Neural cell (in vitro differentiated cells): ENCODE data around the gene BAHD1. TPM values are rescaled to one million over a fixed set of nuclear protein-coding genes. Genes with fewer than 3 reads are reported as not detected.
A peak's percentile ranks its signal among the peaks of the same experiment; 100 is the strongest.

Experiments used
- H2AFZ ChIP-seq: fragments of 200-600, 300-800 bp; sonication (generic), shearing (Covaris generic); 2 replicates; pipeline ENCODE4 v1.6.0; 2014; ENCODE audit warnings: low read depth, mild to moderate bottlenecking, antibody characterized with exemption, low read length, moderate library complexity
- H3F3A ChIP-seq: fragments of 200-600 bp; shearing (Covaris generic); 2 replicates; pipeline ENCODE4 v1.6.1; 2016; ENCODE audit warnings: mild to moderate bottlenecking, moderate library complexity, mixed read lengths, antibody characterized with exemption, low read length; ENCODE audit not compliant: insufficient read depth, poor library complexity, severe bottlenecking
- H3K27ac ChIP-seq: fragments of 200-600, 300-800 bp; sonication (generic), shearing (Covaris generic); 2 replicates; pipeline ENCODE4 v1.5.1; 2014; ENCODE audit warnings: mild to moderate bottlenecking, low read length, moderate library complexity
- H3K27me3 ChIP-seq: fragments of 300-800, 200-600 bp; sonication (generic), shearing (Covaris generic); 2 replicates; pipeline ENCODE4 v1.6.0; 2014; ENCODE audit warnings: mild to moderate bottlenecking, low read depth, low read length, moderate library complexity; ENCODE audit not compliant: insufficient read depth
- H3K36me3 ChIP-seq: fragments of 300-800, 200-600 bp; sonication (generic), shearing (Covaris generic); 2 replicates; pipeline ENCODE4 v1.5.1; 2014; ENCODE audit warnings: mild to moderate bottlenecking, antibody characterized with exemption, low read length, moderate library complexity; ENCODE audit not compliant: insufficient read depth
- H3K4me2 ChIP-seq: fragments of 300-800, 200-600 bp; sonication (generic), shearing (Covaris generic); 2 replicates; pipeline ENCODE4 v1.6.0; 2014; ENCODE audit warnings: mild to moderate bottlenecking, low read length
- H3K4me3 ChIP-seq: fragments of 300-800, 200-600 bp; sonication (generic), shearing (Covaris generic); 2 replicates; pipeline ENCODE4 v1.5.1; 2014; ENCODE audit warnings: mild to moderate bottlenecking, low read length, moderate library complexity
- H3K79me2 ChIP-seq: fragments of 200-600 bp; shearing (Covaris generic); replicated peaks from 2 replicates; pipeline ENCODE4 v1.6.0; 2014; ENCODE audit warnings: mild to moderate bottlenecking, low read length, moderate library complexity; ENCODE audit not compliant: insufficient read depth
- H3K9ac ChIP-seq: fragments of 300-800, 200-600 bp; sonication (generic), shearing (Covaris generic); 2 replicates; pipeline ENCODE4 v1.6.1; 2016; ENCODE audit warnings: mild to moderate bottlenecking, low read length, mixed read lengths
- H3K9me2 ChIP-seq: fragments of 200-600 bp; shearing (Covaris generic); 2 replicates; pipeline ENCODE4 v1.6.1; 2016; ENCODE audit warnings: mild to moderate bottlenecking, low read length, mixed read lengths; ENCODE audit not compliant: insufficient read depth
- H3K9me3 ChIP-seq: fragments of 200-600, 300-800 bp; sonication (generic), shearing (Covaris generic); 2 replicates; pipeline ENCODE4 v1.6.1; 2016; ENCODE audit warnings: mild to moderate bottlenecking, mixed run types, low read length, moderate library complexity, mixed read lengths
- H4K20me1 ChIP-seq: fragments of 200-600 bp; shearing (Covaris generic); 2 replicates; pipeline ENCODE4 v1.6.1; 2016; ENCODE audit warnings: mild to moderate bottlenecking, mixed run types; ENCODE audit not compliant: insufficient read depth
- CTCF ChIP-seq: fragments of 450-650 bp; IDR thresholded peaks from 2 replicates; pipeline ENCODE4 v1.5.1; 2014; ENCODE audit warnings: antibody characterized with exemption, mild to moderate bottlenecking, moderate library complexity; ENCODE audit not compliant: poor library complexity, severe bottlenecking
- EP300 ChIP-seq: fragments of 450-650 bp; conservative IDR thresholded peaks from 2 replicates; pipeline ENCODE4 v1.6.1; 2014; ENCODE audit warnings: antibody characterized with exemption, mild to moderate bottlenecking, moderate library complexity; ENCODE audit not compliant: poor library complexity, severe bottlenecking
- EZH2 ChIP-seq: fragments of 200-600, 300-800 bp; shearing (Covaris generic), sonication (generic); IDR thresholded peaks from 2 replicates; pipeline ENCODE4 v1.6.1; 2014; ENCODE audit warnings: antibody characterized with exemption, low read length, borderline replicate concordance, mild to moderate bottlenecking; ENCODE audit not compliant: insufficient read depth, poor library complexity, severe bottlenecking
- MXI1 ChIP-seq: fragments of 450-650 bp; conservative IDR thresholded peaks from 2 replicates; pipeline ENCODE4 v1.6.1; 2014; ENCODE audit warnings: antibody characterized with exemption, mild to moderate bottlenecking; ENCODE audit not compliant: poor library complexity, severe bottlenecking
- POLR2AphosphoS5 ChIP-seq: IDR thresholded peaks from 2 replicates; pipeline ENCODE4 v1.6.1; 2012
- RAD21 ChIP-seq: fragments of 450-650 bp; conservative IDR thresholded peaks from 2 replicates; pipeline ENCODE4 v1.6.1; 2014; ENCODE audit warnings: antibody characterized with exemption, mild to moderate bottlenecking, moderate library complexity
- REST ChIP-seq: IDR thresholded peaks from 2 replicates; pipeline ENCODE4 v1.6.1; 2012; ENCODE audit warnings: borderline replicate concordance
- SMC3 ChIP-seq: fragments of 450-650 bp; conservative IDR thresholded peaks from 2 replicates; pipeline ENCODE4 v1.6.1; 2014; ENCODE audit warnings: antibody characterized with exemption, mild to moderate bottlenecking, moderate library complexity; ENCODE audit not compliant: poor library complexity
- TAF1 ChIP-seq: IDR thresholded peaks from 2 replicates; pipeline ENCODE4 v1.6.1; 2012; ENCODE audit warnings: low read depth
- polyA plus RNA-seq: library from polyadenylated mRNA; depleted of rRNA; stranded (reverse); fragments of >200 nt; gene quantifications from 2 replicates; pipeline ENCODE4 v1.2.3, GENCODE V29; 2014

Gene BAHD1
- polyA plus RNA-seq, 1 donor from 2014 or later = 22.8 TPM

- peak overlapping the region; percentile 58 for H3K4me3 ChIP-seq
- H2AFZ ChIP-seq = no peak overlapping the region
- H3K27ac ChIP-seq = no peak overlapping the region
- H4K20me1 ChIP-seq = no peaks in the 10 kb centered on the region
- TF ChIP-seq MXI1 (no peak), POLR2AphosphoS5 (peak; percentile 15)
- H3F3A ChIP-seq = no peaks in the 10 kb centered on the region
- H3K9me3 ChIP-seq = no peaks in the 10 kb centered on the region
- no peaks in the 10 kb centered on the region for H3K9me2 ChIP-seq
- H3K36me3 ChIP-seq = no peaks in the 10 kb centered on the region
- peaks cover 40% of the 10 kb centered on the region for H3K27me3 ChIP-seq
- H3K79me2 ChIP-seq = no peaks in the 10 kb centered on the region
- no peak overlapping the region for H3K4me2 ChIP-seq
- no peak overlapping the region for H3K9ac ChIP-seq
Observed at GRCh38 chr15:40511093-40511471, 70.3 kb downstream of the BAHD1 start.

- no peaks in the 10 kb centered on the region for H3K9me3 ChIP-seq
- no peaks in the 10 kb centered on the region for H3F3A ChIP-seq
- H3K4me2 ChIP-seq = no peak overlapping the region
- H3K27ac ChIP-seq = no peak overlapping the region
- no peaks in the 10 kb centered on the region for H4K20me1 ChIP-seq
- no peaks in the 10 kb centered on the region for H3K36me3 ChIP-seq
- no peaks in the 10 kb centered on the region for H3K79me2 ChIP-seq
- H3K4me3 ChIP-seq = peak overlapping the region; percentile 58
- peaks cover 40% of the 10 kb centered on the region for H3K27me3 ChIP-seq
- no peaks in the 10 kb centered on the region for H3K9me2 ChIP-seq
- H3K9ac ChIP-seq = no peak overlapping the region
- TF ChIP-seq MXI1 = no peak
- TF ChIP-seq POLR2AphosphoS5 = no peak
- no peak for TF ChIP-seq EP300
- no peak for TF ChIP-seq CTCF
- no peak for TF ChIP-seq REST
- no peak for TF ChIP-seq SMC3
- no peak for TF ChIP-seq RAD21
- no peak for TF ChIP-seq TAF1
- TF ChIP-seq EZH2 = no peak
- H2AFZ ChIP-seq = no peak overlapping the region
Observed at GRCh38 chr15:40511472-40512133, 70.8 kb downstream of the BAHD1 start.
